Superior temporal gyrus (tissue), 1 donor: ENCODE data around the gene LMX1B.
"Not testable (repeated sequence)": the region's sequence is repeated elsewhere in the genome, so short reads cannot be mapped to it uniquely, and the experiment has no call there.

Source experiments
- DNase-seq: peaks from one replicate; pipeline ENCODE4 v3.0.0-alpha.2; 2016; ENCODE audit errors: extremely low spot score

The LMX1B gene

GRCh38 chr9:126613651-126614050 is at the start of gene LMX1B:
TSS of gene LMX1B (plus strand) at chr9:126613928. CDS start at chr9:126614450, 522 bp downstream.
- DNase-seq = no peak

- DNase-seq = no peak
Measured at GRCh38 chr9:126564128-126564527, 49.6 kb upstream of the LMX1B start.

GRCh38 chr9:126564716-126565115 is 49.0 kb upstream of the LMX1B start:
- no peak for DNase-seq

- DNase-seq = no peak
Measured at GRCh38 chr9:126565336-126566128, 48.2 kb upstream of the LMX1B start.

GRCh38 chr9:126569036-126569435 is 44.7 kb upstream of the LMX1B start:
- no peak for DNase-seq

GRCh38 chr9:126578029-126578428 is 35.7 kb upstream of the LMX1B start:
- DNase-seq = no peak

- DNase-seq = not testable (repeated sequence)
Measured at GRCh38 chr9:126580319-126580718, 33.4 kb upstream of the LMX1B start.

GRCh38 chr9:126581893-126582292 is 31.8 kb upstream of the LMX1B start:
- no peak for DNase-seq

- DNase-seq = no peak
Measured at GRCh38 chr9:126582427-126582826, 31.3 kb upstream of the LMX1B start.

GRCh38 chr9:126583144-126583760 is 30.5 kb upstream of the LMX1B start:
- no peak for DNase-seq

GRCh38 chr9:126584611-126585010 is 29.1 kb upstream of the LMX1B start:
- DNase-seq = no peak

GRCh38 chr9:126586236-126586635 is 27.5 kb upstream of the LMX1B start:
- no peak for DNase-seq

GRCh38 chr9:126587187-126588185 is 26.2 kb upstream of the LMX1B start:
- peak; percentile 73 for DNase-seq

- no peak for DNase-seq
Measured at GRCh38 chr9:126588491-126589168, 25.1 kb upstream of the LMX1B start.

GRCh38 chr9:126589349-126589748 is 24.4 kb upstream of the LMX1B start:
- DNase-seq = no peak

- no peak for DNase-seq
Measured at GRCh38 chr9:126591083-126591482, 22.6 kb upstream of the LMX1B start.

GRCh38 chr9:126591922-126592321 is 21.8 kb upstream of the LMX1B start:
- no peak for DNase-seq

GRCh38 chr9:126592461-126592860 is 21.3 kb upstream of the LMX1B start:
- DNase-seq = no peak

- no peak for DNase-seq
Measured at GRCh38 chr9:126595982-126596381, 17.7 kb upstream of the LMX1B start.

GRCh38 chr9:126599047-126599650 is 14.6 kb upstream of the LMX1B start:
- no peak for DNase-seq
